Suprapubic skin (tissue), 3 donors: Measurements from ENCODE around the gene DDAH1.

Experiments
- POLR2AphosphoS5 ChIP-seq, 3 donors: sonication (generic); formaldehyde crosslinking; IDR thresholded peaks; one replicate each; pipeline ENCODE4 v1.6.1; 2017; ENCODE audit warnings: antibody characterized with exemption in 3 of 3
- TF ChIP-seq, protein P1 (sequence below), 2 donors: fragments of 200-600 bp in 1 of 2; fragments of 450-650 bp in 1 of 2; sonication (generic) in 1 of 2; IDR thresholded peaks; one replicate each; pipeline ENCODE4 v1.5.1; 2016 to 2019; ENCODE audit warnings: antibody characterized with exemption in 2 of 2, mild to moderate bottlenecking in 1 of 2, moderate library complexity in 1 of 2

DNA sequence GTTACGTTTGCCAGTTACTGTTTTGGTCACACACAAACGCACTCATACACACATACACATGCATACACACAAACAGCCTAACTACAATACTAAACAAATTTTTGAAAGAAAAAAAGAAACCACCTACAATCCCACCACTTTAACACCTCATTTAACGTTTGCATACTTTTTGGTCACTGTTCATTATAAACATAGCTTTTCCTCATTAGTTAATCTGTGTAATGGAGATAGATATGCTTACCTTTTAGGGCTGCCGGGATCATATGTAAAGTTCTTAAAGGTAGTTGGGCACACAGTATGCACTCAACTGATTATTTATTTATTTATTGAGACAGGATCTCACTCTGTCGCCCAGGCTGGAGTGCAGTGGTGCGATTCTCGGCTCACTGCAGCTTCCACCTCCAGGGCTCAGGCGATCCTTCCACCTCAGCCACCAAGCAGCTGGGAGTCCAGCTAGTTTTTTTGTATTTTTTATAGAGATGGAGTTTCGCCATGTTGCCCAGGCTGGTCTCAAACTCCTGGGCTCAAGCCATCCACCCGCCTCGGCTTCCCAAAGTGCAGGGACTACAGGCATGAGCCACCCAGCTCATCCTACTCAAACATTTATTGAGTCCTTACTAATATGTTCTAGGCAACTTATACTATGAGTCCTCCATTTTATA lies 187.8 kb downstream of the DDAH1 start:
- no peak for TF ChIP-seq POLR2AphosphoS5 (IDR thresholded peaks at IDR 0.05)
- TF ChIP-seq, protein P1, sequence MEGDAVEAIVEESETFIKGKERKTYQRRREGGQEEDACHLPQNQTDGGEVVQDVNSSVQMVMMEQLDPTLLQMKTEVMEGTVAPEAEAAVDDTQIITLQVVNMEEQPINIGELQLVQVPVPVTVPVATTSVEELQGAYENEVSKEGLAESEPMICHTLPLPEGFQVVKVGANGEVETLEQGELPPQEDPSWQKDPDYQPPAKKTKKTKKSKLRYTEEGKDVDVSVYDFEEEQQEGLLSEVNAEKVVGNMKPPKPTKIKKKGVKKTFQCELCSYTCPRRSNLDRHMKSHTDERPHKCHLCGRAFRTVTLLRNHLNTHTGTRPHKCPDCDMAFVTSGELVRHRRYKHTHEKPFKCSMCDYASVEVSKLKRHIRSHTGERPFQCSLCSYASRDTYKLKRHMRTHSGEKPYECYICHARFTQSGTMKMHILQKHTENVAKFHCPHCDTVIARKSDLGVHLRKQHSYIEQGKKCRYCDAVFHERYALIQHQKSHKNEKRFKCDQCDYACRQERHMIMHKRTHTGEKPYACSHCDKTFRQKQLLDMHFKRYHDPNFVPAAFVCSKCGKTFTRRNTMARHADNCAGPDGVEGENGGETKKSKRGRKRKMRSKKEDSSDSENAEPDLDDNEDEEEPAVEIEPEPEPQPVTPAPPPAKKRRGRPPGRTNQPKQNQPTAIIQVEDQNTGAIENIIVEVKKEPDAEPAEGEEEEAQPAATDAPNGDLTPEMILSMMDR (IDR thresholded peaks at IDR 0.05), result no peak
